Hypothalamus (tissue), 51 donors: ENCODE data around the gene TAF11.
A peak's percentile ranks its signal among the peaks of the same experiment; 100 is the strongest.
"Not testable (repeated sequence)": the region's sequence is repeated elsewhere in the genome, so short reads cannot be mapped to it uniquely, and the experiment has no call there.

Experiments used
- DNase-seq, 51 donors: peaks; one replicate each; lab custom pipeline; 2025; lab: John Stamatoyannopoulos, UW

Gene TAF11, protein sequence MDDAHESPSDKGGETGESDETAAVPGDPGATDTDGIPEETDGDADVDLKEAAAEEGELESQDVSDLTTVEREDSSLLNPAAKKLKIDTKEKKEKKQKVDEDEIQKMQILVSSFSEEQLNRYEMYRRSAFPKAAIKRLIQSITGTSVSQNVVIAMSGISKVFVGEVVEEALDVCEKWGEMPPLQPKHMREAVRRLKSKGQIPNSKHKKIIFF

GRCh38 chr6:34887753-34888513, at the start of gene TAF11:
TAF11 (minus strand) TSS chr6:34888042; CDS start chr6:34887957, 85 bp downstream.
- peak; percentile 57 to 96 (median 84) for DNase-seq

DNA sequence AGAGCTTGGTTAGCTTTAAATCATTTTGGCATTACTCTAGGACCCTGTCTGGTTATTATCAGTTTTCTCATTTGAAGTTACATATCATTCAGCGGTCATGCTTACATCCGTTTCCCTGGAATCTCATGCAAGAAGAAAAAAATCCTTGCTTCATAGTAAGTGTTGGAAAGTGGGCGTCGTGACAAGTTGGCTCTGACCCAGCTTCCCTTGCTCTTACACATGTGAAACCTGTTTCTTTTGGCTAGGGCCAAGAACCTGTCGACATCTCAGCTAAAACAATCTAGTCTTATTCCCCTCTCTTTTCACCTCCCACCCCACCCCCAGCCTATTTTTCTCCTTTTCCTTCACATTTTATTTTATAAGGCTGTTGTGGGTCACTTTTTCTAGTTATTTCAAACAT, 46.7 kb upstream of the TAF11 start:
- peak in 3 of 51 donors; percentile 7 to 22 (median 11) for DNase-seq

DNA sequence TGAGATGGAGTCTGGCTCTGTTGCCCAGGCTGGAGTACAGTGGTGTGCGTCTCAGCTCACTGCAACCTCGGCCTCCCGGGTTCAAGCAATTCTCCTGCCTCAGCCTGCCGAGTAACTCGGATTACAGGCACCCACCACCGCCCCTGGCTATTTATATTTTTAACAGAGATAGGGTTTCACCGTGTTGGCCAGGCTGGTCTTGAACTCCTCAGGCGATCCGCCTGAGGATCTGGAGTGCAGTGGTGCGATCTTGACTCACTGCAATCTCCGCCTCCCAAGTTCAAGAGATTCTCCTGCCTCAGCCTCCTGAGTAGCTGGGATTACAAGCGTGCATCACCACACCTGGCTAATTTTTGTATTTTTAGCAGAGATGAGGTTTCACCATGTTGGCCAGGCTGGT, 44.4 kb upstream of the TAF11 start:
- not testable (repeated sequence) for DNase-seq

- DNase-seq, result no peak
Measured at GRCh38 chr6:34930221-34930620, 42.4 kb upstream of the TAF11 start.

DNA sequence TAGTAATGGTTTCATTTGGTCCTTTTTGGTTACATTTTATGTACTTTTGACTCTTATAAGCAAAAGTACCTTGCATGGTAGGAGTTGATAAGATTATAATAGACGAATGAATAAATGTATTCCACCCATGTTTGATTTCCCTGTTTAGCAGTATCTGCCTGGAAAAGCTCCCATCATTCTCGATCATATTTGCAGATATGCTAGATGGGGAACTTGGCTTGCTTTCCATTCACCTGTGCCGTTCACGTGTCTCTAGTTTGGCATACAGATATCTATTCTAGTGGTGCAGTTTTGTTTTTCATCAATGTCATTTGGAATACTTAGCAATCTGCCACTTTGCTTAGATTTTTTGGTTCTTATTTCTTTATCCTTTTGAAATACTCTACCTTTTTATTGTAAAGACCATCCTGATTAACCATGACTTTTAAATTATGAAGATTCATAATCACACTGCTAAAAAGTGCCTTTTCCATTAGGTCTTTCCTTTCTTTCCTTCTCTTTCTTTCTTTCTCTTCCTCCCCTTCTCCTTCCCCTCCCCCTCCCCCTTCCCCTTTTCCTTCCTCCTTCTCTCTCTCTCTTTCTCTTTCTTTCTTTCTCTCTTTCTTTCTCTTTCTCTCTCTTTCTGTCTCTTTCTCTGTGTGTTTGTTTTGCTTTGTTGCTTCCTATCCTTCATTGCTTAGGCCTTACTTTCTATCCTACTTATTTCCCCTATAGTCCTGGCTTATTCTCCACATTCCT, 41.6 kb upstream of the TAF11 start:
- DNase-seq, result no peak

DNA sequence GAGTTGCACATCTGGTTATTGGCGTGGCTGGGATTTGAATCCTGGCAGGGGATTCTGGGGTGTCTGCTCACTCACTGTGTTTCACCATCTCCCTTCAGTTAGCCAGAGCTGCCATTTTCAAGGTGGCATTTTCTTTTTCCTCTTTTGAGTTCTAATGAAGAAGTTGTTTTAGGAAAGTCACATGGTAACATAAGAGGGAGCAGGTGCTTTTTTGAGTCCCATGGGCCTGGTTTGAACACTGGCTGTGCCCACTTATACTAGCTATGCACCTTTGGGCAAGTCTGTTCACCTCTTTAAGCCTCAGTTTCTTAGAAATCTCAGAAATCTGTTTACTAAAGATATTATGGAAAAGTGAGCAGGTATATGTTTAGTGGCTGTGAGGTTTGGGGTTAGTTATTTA, 40.9 kb upstream of the TAF11 start:
- DNase-seq, result no peak

DNA sequence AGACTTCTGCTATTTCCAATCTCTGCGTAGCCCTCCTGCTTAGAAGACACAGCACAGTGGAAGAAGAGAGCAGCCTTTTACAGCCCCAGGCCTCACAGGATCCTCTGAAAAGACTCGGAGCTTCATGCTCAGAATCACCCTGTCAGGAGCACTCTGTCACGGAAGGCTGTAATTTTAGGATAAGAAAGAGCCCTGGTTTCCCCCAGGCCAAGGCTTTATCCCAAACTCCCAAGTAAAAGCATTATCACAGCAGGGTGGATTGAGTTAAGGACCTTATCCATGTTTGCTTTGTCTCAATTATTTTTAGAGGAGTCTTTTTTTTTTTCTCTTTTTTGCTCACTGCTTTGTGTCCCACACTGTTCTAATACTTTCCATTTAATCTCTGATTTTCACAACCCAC, 40.4 kb upstream of the TAF11 start:
- no peak for DNase-seq

- DNase-seq, result no peak
Measured at GRCh38 chr6:34926655-34927054, 38.8 kb upstream of the TAF11 start.

DNA sequence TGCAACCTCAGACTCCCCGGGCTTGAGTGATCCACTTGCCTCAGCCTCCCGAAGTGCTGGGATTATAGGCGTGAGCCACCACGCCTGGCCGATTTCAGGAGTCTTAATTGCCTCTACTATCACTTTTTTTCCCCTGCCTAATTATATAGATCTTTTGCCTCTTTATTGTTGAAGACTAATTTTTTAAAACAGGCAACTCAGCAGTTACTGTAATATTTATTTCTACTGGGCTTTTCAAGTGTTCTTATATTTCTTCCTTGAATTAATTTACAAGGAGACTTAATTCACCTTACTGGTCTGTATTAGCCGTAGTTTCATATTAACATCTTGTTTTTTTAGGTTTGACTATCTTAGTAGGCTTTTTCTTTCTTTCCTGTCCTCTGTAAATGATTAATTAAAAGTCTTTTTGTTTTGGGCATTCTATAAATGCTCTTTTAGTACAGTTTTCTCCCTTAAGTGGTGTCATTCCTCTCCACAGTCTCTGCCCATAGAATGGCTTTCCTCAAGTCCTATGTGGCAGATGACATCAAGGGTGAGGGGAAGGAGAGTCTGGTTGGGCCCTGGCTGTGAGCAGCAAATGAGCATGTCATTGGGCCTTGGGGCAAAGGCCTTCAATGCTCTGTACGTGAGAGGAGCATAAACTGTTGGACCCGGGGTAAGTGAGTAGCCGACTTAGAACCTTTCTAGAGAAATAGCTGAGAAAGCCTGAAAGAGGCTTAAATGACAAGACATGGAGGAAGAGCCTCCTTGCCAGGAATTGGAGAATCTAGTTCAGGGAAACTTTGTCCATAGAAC, 37.2 kb upstream of the TAF11 start:
- no peak for DNase-seq

DNA sequence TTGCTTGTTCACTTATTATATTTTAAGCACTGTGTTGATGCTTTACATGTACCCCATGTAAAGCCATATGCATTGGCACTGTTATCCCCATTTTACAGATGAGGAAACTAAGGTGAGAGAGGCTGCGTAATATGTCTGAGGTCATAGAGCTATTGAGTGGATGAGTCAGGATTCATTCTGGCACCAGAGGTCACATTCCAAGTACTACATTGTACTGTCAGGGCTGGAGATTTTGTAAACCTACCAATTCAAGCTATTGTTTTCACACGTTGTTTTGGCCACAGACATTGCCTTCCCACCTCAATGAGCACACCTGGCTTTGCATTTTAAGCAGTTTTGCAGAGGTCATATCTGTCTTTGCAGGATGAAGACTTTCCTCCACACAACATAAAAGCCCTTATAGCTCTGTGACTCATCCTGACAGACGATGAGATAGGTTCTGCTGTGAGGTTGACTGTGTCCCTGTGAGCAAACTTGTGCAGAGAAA, 34.4 kb upstream of the TAF11 start:
- DNase-seq, result no peak

- DNase-seq, result no peak
Measured at GRCh38 chr6:34920097-34920496, 32.3 kb upstream of the TAF11 start.

- no peak for DNase-seq
Measured at GRCh38 chr6:34919651-34920050, 31.8 kb upstream of the TAF11 start.

DNA sequence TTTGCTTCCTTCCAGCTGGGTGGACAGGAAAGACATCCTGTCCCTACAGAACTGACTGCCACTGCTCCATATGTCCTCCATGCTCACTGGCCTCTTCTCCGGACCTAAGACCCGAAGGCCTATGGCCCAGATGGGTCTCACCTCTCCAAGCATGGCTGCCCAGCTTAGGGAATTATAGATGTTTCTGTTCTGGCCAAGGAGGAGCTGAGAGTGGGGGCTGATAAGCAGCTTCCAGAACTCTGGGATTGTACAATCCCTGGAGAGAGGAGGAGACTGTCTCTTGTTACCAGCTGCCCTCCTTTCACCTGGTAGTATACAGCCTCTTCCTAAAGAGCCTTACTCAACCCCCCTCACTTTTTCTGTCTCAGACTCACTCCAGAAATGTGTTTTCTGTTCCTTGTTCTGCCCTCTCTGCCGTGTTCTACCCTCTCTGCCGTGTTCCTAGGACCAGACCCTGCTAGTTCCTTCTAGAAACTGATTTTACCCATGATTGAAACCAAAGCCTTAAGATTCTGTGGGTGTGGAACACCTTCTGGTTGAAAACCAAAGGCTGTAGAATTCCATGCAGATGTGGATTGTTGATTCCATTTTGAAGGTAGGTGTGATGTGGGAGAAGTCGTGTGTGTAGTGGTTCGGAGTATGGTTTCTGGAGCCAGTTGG, 29.9 kb upstream of the TAF11 start:
- peak in 1 of 51 donors; percentile 17 for DNase-seq

DNA sequence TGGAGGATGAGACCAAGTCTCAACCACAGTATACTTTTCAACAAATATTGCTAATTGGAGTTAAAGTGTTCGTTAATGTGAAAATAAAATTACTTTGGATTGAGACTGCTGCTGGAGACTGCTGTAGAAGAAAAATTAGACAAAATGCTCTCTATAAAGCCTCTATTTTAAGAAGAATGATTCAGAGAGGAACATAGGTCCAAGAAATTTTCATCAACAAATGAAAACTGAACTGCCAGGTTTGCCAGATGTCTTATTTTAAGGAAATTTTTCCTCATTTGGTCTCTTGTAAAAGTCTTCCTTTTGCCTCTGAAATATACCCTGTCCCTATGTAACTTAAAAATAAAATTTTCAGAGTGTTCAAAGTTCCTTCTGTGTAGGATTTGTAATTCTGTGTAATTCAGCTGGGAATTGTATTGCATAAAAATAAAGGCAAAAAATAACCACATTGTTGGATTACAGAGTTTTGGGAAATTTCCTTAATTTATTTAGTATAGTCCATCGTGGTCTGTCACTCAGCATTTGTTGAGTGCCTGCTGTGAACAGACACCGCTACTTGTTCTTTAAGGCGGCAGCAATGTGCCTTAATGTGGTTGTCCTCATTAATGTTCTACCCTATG, 28.6 kb upstream of the TAF11 start:
- no peak for DNase-seq

DNA sequence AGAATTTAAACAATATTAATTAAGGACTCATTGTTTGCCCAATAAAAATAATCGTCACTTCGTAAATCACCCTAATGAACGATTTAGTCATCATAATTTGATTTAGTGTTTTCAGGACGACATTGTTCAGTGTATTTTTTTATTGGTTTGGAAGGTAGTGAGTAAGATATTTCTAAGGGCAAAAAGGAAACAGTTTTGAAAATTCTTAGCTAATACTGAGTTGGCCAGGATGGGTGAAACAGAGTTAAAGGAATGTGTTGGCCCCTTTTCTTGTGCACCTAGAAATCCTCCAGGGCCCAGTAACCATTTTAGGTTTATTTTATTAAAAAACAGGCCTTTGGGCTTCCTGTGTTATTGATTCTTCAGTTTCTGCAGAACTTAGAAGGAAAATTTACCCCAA, 26.5 kb upstream of the TAF11 start:
- no peak for DNase-seq

DNA sequence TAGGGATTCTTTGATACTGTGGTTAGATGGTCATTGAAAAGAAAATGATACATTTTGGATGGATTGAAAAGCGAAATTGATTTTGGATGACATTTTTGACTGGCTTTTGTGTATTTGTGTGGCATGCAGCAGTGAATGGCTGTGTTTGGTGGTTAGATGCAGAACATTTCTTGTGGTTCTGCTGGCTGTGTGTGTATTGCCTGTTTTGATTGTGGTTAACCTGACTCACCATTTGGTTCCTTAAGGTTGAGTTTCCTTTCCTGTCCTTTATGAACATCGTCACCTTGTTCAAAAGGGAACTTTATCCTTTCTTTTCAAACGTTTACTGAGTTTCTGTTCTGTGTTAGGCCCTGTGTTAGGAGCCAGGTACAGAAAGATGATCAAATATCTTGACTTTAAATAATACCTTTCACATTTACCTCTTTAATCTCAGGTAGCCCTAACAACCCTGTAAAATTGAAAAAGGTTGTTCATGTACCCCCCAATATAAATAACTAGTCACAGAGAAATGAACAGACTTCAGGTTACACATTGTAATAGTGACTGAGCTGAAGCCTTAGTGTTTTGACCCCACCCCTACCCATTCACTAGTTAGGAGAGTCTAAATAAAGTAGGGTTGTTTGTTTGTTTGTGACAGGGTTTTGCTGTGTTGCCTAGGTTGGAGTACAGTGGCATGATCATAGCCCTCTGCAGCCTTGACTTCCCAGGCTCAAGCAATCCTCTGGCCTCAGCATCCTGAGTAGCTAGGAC, 25.0 kb upstream of the TAF11 start:
- no peak for DNase-seq

GRCh38 chr6:34911822-34912221, 24.0 kb upstream of the TAF11 start:
- no peak for DNase-seq

DNA sequence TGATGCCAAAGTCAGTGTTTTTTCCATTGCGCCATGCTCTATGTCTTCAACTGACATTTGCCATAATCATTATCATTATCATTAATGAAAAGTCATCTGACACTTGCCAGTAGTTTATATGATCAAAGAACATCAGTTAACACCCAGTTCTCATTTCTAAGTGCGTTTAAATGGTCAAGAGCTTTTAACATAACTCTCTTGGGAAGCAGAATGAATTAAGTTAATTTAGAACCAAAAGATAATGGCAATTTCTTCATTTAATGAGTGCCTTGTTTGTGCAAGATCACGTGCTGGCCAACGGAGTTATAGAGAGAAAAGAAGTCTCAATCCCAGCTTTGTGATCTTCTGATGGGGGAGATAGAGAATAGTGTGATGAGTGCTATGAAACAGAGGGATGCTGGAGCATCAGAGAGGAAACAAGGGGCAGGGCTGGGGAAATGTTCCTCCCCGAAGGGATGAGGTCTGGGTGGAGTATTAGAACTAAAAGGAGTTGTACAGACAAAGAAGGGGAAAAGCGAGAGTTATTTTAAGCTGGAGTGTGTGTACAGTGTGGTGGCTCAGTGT, 21.6 kb upstream of the TAF11 start:
- DNase-seq, result no peak

GRCh38 chr6:34908194-34908593, 20.4 kb upstream of the TAF11 start:
- DNase-seq, result no peak
